ENCODE data around the gene CTLA4.

GRCh38 chr2:203913947-203914346 is 46.4 kb downstream of the CTLA4 start:
- TF ChIP-seq CTCF (IDR thresholded peaks at IDR 0.05): no peak
- no peak for TF ChIP-seq POLR2A (IDR thresholded peaks at IDR 0.05)
